Glutamatergic neuron (in vitro differentiated cells): ENCODE measurements around the gene CACNA1D. TPM values are rescaled to one million over a fixed set of nuclear protein-coding genes. Genes with fewer than 3 reads are reported as not detected.

Experiments
- DNase-seq: peaks from one replicate; pipeline ENCODE4 v3.0.0; 2022
- H3K27ac Mint-ChIP-seq: one replicate; pipeline ENCODE4 v1.8.0; 2020; ENCODE audit warnings: mild to moderate bottlenecking, mixed read lengths, inconsistent platforms; ENCODE audit not compliant: unreplicated experiment
- H3K27me3 Mint-ChIP-seq: one replicate; pipeline ENCODE4 v1.8.0; 2020; ENCODE audit warnings: mild to moderate bottlenecking, moderate library complexity, mixed read lengths, inconsistent platforms; ENCODE audit not compliant: unreplicated experiment
- H3K36me3 Mint-ChIP-seq: one replicate; pipeline ENCODE4 v1.8.0; 2020; ENCODE audit warnings: mild to moderate bottlenecking, mixed read lengths, inconsistent platforms; ENCODE audit not compliant: unreplicated experiment
- H3K4me1 Mint-ChIP-seq: one replicate; pipeline ENCODE4 v1.8.0; 2020; ENCODE audit warnings: mild to moderate bottlenecking, low read depth, mixed read lengths, inconsistent platforms; ENCODE audit not compliant: unreplicated experiment
- H3K4me3 Mint-ChIP-seq: one replicate; pipeline ENCODE4 v1.8.0; 2020; ENCODE audit warnings: mild to moderate bottlenecking, mixed read lengths, inconsistent platforms; ENCODE audit not compliant: unreplicated experiment
- H3K9me3 Mint-ChIP-seq: one replicate; pipeline ENCODE4 v1.8.0; 2020; ENCODE audit warnings: mild to moderate bottlenecking, moderate library complexity, mixed read lengths, inconsistent platforms; ENCODE audit not compliant: unreplicated experiment
- CTCF ChIP-seq: fragments of 200-600 bp; sonication (generic); IDR thresholded peaks from one replicate; pipeline ENCODE4 v1.5.0; 2021; ENCODE audit not compliant: partially characterized antibody, unreplicated experiment
- total RNA-seq: library from RNA; stranded (reverse); fragmentation: NEBNext Ultra II Directional; extraction: Animal tissue kit (Norgen Biotek cat#: 25700); gene quantifications from one replicate; pipeline ENCODE4 v1.2.1, GENCODE V29; 2021; ENCODE audit not compliant: unreplicated experiment

CACNA1D gene
- total RNA-seq, 1 donor from 2014 or later: 5.0 TPM

GRCh38 chr3:53688066-53688465 lies 193.7 kb downstream of the CACNA1D start:
- Mint-ChIP-seq H3K27ac (no peak overlapping the region), H3K4me3 (no peak overlapping the region), H3K36me3 (no peaks in the 10 kb centered on the region), H3K4me1 (peaks cover 2% of the 10 kb centered on the region), H3K27me3 (no peaks in the 10 kb centered on the region), H3K9me3 (no peaks in the 10 kb centered on the region)
- DNase-seq: no peak
- no peak for TF ChIP-seq CTCF

- TF ChIP-seq CTCF: no peak
- H3K4me1 Mint-ChIP-seq: peaks cover 2% of the 10 kb centered on the region
- no peaks in the 10 kb centered on the region for H3K9me3 Mint-ChIP-seq
- H3K27me3 Mint-ChIP-seq: no peaks in the 10 kb centered on the region
- no peaks in the 10 kb centered on the region for H3K36me3 Mint-ChIP-seq
- H3K4me3 Mint-ChIP-seq: no peak overlapping the region
- H3K27ac Mint-ChIP-seq: no peak overlapping the region
- no peak for DNase-seq
These were observed 194.6 kb downstream of the CACNA1D start for GRCh38 chr3:53688989-53689388.

GRCh38 chr3:53689681-53690080 lies 195.3 kb downstream of the CACNA1D start:
- Mint-ChIP-seq H3K4me3 (no peak overlapping the region), H3K4me1 (peaks cover 2% of the 10 kb centered on the region), H3K36me3 (no peaks in the 10 kb centered on the region), H3K9me3 (no peaks in the 10 kb centered on the region), H3K27me3 (no peaks in the 10 kb centered on the region), H3K27ac (no peak overlapping the region)
- no peak for TF ChIP-seq CTCF
- no peak for DNase-seq

- H3K36me3 Mint-ChIP-seq: no peaks in the 10 kb centered on the region
- DNase-seq: no peak
- H3K4me3 Mint-ChIP-seq: no peak overlapping the region
- H3K27me3 Mint-ChIP-seq: peaks cover 2% of the 10 kb centered on the region
- no peak for TF ChIP-seq CTCF
- H3K27ac Mint-ChIP-seq: no peak overlapping the region
- peaks cover 2% of the 10 kb centered on the region for H3K4me1 Mint-ChIP-seq
- H3K9me3 Mint-ChIP-seq: no peaks in the 10 kb centered on the region
These were observed 196.1 kb downstream of the CACNA1D start for GRCh38 chr3:53690521-53690920.

GRCh38 chr3:53691349-53691748 lies 196.9 kb downstream of the CACNA1D start:
- Mint-ChIP-seq H3K4me1 (peaks cover 4% of the 10 kb centered on the region), H3K36me3 (no peaks in the 10 kb centered on the region), H3K4me3 (no peak overlapping the region), H3K27me3 (peaks cover 2% of the 10 kb centered on the region), H3K9me3 (no peaks in the 10 kb centered on the region), H3K27ac (no peak overlapping the region)
- TF ChIP-seq CTCF: no peak
- no peak for DNase-seq
